Ramos (cell line): Measurements from ENCODE around the gene IL37.
"Not testable (repeated sequence)": the region's sequence is repeated elsewhere in the genome, so short reads cannot be mapped to it uniquely, and the experiment has no call there.

ENCODE experiments used
- in situ Hi-C: fragments of 300-500 bp; cut with MboI; formaldehyde crosslinking; loops from one replicate; pipeline ENCODE4 v1.14.3; 2022; ENCODE audit warnings: low sequenced_read_pairs; ENCODE audit not compliant: unreplicated experiment

Gene IL37

DNA sequence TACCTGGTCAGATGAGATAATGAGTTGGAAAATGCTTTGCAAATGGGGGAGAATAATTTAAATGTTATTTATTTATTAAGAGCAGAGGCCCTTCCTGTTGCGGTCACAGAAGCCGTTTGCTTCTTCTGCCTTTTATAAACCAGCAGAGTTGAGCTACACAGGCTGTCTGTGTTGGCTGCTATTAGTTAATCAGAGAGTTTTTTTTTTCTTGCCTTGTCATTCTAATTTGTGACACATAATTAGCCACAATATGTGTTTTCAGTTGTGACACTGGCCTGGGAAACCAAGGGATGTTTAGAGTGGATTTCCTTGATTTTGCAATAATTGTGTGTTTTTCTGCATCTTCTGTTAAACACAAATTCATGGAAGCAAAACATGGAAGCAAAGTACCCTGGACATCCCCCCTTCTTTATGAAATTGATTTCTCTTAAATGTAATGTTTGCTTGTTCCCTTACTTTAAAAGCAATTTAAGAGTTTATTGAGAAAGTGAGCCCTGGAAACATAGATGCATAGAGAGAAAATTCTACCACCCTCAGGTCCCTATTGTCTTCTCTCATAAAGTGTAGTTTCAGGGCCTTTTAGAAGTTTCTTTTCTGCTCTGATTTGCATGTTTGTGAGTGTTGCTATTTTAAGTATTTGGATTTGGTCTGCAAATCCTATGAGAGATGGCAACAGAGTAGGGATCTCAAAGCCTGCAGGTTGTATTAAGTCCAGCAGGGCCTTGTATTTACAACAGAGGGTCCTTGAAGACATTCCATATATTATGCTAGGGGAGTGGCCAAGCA, 22.8 kb upstream of the IL37 start:
- in situ Hi-C loops = loop anchor here (10.0 kb wide), 1 partner anchor 263 kb away; no protein-coding TSS in a partner anchor

DNA sequence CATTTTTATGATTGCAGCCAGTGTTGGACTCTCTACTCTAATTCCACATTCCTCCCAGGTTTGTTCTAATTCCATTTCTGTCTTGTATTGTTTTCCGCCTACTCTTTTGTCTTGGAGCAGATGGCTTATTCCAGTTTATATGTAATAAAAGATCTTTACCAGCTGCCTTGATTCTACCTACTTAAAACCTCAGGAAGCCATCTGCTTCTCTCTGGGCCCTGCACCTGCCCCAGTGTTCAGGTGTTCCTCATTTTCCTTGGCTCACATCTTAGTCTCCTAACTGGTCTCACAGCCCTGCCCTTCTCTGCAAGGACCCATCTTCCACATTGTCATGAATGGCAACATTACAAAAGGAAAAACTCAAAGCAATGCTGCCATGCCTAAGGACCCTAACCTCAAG, 21.0 kb upstream of the IL37 start:
- in situ Hi-C loops = loop anchor here (5.0 to 10.0 kb wide), 2 partner anchors 138 to 265 kb away; no protein-coding TSS in a partner anchor

DNA sequence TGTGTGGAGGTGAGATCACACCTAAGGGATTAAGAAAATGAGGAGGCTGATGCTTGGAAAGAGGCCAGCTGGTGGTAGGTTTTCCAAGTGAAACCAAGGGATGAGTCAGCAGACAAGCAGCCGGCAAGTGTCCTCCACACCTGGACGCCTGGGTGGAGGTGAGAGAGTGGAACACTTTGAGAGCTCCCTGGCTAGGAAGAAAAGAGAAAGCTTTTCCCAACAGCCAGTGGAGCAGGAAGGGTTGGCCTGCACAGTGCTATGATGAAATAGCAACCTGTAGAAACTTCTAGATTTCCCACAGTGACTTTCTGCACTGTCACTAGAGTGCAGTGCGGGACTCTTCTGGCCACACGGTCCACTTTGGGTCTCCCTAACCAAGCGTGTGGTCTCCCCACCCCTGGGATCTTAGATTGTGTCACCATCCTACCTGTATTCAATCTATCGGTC, 19.6 kb upstream of the IL37 start:
- in situ Hi-C loops = loop anchor here (5.0 kb wide), 1 partner anchor 139 kb away; no protein-coding TSS in a partner anchor

DNA sequence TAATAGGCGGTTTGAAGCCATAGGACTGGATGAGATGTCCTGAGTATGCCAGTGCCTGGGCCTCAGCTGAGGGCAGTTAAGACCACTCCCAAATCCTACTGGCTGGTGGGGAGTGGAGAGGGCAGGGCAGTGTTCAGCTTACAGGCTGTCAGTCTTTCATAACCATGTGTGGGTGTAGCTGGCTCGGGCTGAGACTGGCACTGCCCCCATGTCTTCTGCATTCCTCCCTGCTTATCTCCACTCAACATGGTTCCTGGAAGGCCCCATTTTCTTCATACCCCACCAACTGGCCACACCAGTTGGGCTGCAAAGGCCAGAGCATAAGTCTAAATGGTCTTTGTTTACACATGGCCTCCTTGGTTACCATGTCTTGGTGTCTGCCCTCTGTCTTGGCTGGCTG, 17.2 kb upstream of the IL37 start:
- in situ Hi-C loops = loop anchor here (5.0 kb wide), 1 partner anchor 141 kb away; no protein-coding TSS in a partner anchor

DNA sequence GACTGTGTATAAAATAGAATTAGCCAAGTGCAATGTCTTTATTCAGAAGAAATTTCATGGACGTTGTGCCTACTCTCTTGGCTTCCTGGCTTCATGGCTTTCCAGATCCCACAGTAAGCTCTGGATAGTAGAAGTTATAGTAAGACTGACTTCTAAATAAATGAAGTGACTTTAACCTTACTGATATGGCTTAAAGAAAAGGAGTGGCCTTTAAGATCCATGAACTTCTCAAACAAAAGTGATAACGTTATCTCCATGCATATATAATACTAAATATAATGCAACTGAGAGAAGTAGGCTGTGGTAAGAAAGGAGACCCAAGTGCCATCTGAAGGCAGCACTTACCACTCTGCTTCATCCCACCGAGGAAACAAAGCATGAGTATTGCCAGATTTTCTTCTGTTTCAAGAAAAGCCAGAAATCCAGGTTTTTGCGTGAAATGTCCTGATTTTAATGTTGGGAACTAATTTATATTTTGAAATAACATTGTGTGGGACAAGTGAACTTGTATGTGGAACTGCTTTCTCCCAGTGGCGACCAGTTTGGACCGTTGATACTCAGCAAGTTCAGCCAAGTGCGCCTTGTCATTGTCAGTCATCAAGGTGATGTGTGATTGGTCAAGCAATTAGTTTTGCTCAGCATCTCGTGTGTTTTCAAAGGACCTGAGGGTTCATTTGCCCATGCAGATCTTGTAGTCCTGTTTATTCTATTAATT, 13.9 kb upstream of the IL37 start:
- in situ Hi-C loops = no loop called here

DNA sequence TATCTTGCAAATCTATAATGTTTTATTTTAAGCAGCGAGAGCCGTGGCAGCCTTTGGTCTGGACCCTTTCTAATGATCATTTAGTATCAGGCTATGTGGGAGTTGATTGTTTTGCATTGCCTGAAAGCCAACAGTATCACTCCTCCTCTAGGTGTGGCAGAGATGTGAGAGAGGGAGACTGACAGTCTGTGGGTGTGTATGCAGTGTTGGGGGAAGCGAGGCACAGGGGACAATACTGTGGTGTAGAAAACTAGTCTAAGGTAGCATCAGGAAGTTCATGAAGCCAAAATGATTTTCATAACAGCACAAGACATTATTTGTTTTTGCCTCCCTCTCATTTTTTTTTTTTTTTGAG, 13.4 kb upstream of the IL37 start:
- in situ Hi-C loops = no loop called here

DNA sequence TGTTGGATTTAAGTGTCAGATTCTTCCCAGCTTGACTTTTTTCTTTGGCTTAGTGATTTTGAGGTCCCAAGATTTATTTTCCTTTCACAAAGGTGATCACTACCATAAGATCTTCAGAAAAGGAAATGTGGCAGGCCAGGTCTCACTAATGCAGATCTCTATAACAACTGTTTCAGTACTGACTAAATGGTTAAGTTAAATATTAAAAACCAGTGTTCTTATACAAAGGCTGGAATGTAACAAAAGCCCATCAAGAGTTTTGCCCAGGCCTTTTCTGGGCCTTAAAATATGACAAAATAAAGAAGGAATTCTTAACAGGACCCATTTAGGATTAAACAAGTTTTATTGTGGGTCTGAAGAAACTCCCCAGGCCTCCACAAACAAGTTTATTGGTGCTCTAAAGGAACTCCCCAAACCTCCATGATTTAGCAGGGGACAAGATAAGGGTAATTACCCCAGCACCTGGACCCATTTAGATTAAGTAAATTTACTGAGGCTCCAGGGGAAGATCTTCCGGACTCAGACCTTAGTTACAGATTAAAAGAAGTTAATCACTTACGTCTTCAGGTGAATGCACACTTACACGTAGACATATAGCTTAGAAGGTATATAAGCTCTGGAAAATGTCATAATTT, 9.4 kb upstream of the IL37 start:
- in situ Hi-C loops = not testable (repeated sequence)

DNA sequence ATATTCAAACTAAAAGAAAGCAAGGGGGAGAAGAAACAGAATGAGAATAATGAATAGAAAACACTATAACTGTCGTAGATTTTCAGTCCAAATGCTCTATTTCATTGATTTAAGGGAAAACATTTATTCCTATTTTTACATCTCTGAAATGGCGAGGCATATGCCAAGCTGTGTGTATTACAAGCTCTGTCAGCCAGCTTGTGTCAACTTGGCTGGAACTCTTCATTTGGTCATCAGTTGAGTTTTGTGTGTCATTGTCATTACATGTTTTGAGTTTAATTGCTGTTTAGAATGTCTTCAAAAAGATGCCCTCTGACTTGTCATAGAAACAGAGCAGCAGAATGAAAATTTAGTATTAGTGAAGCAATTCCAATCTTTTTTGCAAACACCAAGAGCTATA, 8.1 kb upstream of the IL37 start:
- in situ Hi-C loops = no loop called here

DNA sequence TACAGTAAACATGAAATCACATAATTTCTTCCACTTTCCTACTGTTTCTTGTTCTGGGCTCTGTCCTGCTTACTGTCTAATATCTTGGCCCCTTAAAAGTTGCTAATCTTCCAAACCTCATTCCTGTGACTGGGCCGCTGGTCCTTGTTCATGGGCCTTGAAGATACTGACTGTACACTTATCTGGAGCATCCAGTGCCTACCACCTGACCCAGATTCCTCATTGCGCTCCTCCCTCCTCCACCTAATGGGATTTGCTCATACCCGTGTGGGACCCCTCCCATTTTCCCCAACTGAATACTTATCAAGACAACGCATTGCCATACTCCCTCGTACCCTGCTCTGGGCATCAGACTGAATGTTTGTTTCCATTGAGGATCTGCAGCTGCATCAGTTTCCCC, 6.1 kb upstream of the IL37 start:
- in situ Hi-C loops = no loop called here

DNA sequence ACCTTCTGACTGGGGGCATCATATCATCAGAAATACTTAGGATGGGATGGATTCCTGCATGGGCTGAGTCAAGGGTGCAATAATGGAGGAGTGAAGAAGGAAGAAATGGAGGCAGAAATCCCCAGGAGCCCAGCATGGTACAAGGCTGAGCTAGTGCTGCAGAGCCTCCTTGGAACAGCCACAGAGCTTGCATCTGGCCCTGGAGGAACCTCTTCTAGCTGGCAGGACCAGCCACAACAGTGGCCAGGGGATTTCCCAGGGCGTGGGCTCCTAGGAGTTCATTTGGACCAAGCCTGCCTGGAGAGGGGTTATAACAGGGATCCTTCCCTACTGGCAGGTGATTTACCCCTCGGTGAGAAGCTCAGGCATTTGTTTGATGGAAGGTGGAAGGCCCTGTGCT, 4.7 kb upstream of the IL37 start:
- in situ Hi-C loops = no loop called here

DNA sequence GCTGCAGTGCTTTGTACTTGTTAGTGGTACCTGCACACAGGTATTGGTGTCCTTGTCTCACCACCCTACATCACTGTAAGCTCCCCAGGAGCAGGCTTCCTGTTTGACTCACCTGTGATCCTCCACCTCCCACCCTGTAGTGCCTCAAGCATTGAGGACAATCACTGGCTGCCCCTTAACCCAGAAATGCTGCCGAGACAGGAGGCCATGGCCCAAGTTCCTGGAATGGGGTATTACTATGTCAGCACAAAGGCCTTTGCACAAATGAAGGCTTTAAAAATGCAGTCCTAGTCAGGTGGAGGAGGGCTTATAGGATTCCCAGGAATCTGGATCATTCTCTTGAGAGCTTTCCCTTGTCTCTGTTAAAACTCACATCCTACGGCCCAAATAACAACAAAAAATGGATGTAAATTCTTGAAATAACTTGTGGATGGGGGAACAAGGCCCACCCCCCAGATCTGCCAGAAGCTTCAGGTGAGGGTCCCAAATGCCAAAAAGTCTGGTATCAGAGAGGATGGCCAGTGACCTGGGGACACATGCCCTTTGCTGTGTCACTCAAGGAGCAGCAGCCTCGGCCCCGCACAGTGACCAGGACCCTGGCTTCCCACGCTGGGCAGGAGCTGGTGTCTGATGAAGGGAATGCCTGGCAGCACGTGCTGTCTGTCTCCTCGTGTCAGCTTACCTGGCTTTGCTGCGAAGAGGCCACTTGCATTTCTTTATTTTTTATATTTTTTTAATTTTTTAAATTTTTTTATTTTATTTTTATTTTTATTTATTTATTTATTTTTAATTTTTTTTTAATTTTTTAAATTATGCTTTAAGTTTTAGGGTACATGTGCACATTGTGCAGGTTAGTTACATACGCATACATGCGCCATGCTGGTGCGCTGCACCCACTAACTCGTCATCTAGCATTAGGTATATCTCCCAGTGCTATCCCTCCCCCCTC, 3.7 kb upstream of the IL37 start:
- in situ Hi-C loops = no loop called here

DNA sequence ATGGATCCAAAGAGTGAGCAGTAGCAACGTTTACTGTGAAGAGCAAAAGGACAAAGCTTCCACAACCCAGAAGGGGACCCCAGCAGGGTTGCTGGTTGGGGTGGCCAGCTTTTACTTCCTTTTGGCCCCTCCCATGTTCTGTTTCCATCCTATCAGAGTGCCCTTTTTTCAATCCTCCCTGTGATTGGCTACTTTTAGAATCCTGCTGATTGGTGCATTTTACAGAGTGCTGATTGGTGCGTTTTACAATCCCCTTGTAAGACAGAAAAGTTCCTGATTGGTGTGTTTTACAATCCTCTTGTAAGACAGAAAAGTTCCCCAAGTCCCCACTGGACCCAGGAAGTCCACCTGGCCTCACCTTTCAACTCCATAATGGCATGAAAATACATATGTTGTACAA, 2.4 kb upstream of the IL37 start:
- in situ Hi-C loops = not testable (repeated sequence)

DNA sequence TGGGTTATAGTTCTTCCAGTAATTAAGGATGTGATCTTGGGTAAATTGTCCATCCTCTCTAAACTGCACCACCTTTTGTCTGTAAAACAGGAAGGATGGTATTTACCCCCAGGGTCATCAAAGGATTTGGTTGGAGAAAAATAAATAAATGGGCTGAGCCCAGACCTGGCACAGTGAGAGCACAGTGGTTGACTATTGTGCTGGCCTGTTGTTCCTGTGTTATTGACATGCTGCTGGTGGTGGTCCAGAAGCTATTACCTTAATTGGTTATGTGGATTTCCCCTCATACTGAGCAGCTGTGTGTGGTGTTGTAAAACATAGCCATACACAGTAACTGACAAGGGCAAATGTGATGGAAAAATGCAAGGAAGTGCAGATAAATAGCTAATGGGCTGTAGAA, 746 bp upstream of the IL37 start:
- in situ Hi-C loops = no loop called here

DNA sequence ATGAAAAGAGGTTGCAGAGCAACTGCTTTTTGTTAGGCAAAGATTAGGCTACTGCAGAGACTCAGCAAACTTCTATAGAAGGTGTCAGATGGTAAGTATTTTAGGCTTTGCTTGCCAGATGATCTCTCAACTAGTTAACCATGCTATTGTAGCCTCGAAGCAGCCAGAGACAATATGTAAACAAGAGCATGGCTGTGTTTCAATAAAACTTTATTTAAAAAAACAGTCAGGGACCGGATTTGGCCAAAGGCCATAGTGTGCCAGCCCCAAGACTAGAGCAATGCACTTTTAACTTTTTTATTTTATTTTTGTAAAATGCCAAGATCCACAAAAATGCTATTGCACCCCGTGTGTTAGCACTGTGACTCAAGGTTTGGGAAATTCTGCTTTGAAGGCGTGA, 1.4 kb downstream of the IL37 start:
- in situ Hi-C loops = no loop called here

DNA sequence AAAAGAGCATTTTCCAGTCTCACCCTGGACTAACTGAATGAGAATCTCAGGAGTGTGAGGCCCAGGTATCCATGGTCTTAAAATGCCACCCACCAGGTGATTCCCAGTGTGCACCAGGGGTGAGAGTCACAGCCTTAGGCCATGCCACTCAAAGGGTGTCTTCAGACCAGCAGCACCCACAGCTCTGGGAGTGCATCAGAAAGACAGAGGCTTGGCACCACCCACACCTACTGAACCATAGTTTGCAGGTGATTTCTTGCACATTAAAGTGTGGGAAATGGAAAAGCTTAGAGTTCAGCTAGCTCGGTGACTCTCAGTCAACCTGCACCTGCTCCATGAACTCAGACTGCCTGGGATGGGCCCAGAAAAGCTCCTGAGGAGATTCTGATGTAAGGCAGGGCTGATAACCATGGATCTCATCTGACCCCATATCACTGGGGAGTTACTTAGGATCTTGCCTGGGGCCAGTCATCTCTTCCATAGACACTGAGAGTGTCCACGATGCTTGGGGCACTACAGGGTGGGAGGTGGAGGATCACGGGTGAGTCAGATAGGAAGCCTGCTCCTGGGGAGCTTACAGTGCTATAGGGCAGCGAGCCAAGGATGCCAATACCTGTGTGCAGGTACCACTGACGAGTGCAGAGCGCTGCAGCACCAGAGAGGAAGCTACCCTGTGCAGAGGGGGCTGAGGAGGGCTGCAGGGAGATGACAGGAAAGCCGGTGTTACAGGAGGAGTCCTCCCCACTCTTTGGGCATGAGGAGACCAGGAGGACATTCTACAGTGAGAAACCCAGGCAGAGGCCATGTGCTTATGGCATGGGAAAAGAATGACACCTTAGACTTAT, 4.6 kb downstream of the IL37 start:
- in situ Hi-C loops = no loop called here

DNA sequence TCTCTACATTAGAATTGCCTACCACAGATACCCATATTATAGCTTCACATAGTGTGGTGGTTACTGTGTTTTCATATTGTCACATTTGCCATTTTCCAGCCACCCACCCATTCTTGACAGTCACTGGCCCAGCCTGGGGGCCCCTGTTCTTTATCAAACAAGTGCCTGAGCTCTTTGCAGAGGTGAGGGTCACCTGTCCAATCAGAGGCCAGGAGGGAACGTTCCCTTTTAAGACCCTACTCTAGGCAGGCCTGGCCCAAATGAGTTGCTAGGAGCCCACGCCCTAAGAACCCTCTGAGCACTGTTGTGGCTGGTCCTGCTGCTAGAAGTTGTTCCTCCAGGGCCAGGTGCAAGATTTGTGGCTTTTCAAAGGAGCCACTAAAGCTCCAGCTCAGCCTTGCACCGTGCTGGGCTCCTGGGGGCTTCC, 5.2 kb downstream of the IL37 start:
- in situ Hi-C loops = no loop called here

DNA sequence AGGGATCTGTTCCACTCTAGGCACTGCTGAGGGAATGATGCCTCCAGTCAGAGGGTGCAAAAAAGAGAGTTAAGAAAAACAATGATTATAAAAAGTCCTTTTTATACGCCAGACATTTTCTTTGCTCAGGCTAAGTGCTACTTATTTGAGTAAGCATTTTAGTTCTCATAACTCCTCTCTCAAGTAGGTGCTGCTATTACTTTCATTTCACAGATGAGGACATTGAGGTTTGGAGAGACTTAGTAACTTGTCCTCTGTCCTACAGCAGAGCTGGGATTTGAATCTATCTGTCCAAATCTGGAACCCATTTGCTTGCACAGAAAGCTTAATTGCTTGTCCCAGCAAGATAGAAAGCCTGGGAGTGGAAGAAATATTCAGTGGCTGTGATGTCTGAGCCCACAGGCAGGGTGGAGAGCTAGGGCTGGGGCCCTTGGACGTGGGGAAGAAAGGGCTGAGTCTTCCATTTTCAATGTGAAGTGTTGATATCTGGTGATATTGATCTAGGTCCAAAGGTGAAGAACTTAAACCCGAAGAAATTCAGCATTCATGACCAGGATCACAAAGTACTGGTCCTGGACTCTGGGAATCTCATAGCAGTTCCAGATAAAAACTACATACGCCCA, 5.8 kb downstream of the IL37 start:
- in situ Hi-C loops = no loop called here

DNA sequence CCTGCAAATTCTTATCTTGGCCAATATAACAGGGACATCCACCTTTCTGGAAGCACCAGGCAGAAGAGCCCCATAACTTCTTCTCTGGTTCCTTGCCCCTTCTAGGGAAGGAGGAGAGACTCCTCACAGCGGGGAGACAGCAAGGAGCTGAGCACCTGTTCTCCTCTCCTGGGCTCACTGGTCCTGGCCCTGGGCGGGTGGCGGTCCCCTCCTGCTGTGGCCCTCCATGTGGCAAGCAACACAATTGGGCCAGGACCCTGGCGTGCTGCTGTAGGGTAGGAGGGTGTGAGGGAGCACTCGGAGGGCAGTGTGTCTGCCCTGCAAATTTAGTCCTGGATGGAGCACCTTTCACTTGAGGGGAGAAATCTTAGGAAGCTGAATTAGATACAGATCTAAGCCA, 6.9 kb downstream of the IL37 start:
- in situ Hi-C loops = no loop called here

DNA sequence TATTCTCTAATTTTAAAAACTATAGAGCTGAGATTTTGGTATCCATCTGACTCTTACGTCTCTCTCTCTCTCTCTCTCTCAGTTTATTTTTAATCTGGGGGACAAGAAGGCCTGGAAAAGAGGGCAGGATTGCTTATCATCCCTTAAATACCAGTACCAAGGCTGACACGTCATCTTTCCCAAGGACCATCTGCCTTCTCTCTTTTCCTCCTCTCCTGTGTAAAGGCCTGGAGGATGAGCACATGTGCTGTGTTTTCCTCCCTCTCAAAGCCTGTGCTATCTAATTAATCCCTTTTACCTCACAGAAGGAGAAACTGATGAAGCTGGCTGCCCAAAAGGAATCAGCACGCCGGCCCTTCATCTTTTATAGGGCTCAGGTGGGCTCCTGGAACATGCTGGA, 7.3 kb downstream of the IL37 start:
- in situ Hi-C loops = no loop called here
